Erythroblast (primary cell): ENCODE data around the gene DIPK1C.

ENCODE experiments used
- GATA1 ChIP-seq: IDR thresholded peaks from 2 replicates; pipeline ENCODE4 v1.6.1; 2011; ENCODE audit warnings: low read depth, mild to moderate bottlenecking, control low read depth, low read length, moderate library complexity
- POLR2A ChIP-seq: IDR thresholded peaks from 2 replicates; pipeline ENCODE4 v1.6.1; 2011; ENCODE audit warnings: mild to moderate bottlenecking, low read length

- no peak for TF ChIP-seq POLR2A
- TF ChIP-seq GATA1 = no peak
Measured at GRCh38 chr18:74488354-74488753, 31.2 kb upstream of the DIPK1C start.
